GM18517 (cell line): Measurements from ENCODE around the gene LMNA.
A peak's percentile ranks its signal among the peaks of the same experiment; 100 is the strongest.
"Not testable (repeated sequence)": the region's sequence is repeated elsewhere in the genome, so short reads cannot be mapped to it uniquely, and the experiment has no call there.

Source experiments
- ATAC-seq: cut with Tn5 transposase; IDR thresholded peaks from one replicate; pipeline ENCODE4 v1.9.1; 2021; ENCODE audit warnings: mild to moderate bottlenecking, moderate library complexity; ENCODE audit not compliant: unreplicated experiment

LMNA gene

DNA sequence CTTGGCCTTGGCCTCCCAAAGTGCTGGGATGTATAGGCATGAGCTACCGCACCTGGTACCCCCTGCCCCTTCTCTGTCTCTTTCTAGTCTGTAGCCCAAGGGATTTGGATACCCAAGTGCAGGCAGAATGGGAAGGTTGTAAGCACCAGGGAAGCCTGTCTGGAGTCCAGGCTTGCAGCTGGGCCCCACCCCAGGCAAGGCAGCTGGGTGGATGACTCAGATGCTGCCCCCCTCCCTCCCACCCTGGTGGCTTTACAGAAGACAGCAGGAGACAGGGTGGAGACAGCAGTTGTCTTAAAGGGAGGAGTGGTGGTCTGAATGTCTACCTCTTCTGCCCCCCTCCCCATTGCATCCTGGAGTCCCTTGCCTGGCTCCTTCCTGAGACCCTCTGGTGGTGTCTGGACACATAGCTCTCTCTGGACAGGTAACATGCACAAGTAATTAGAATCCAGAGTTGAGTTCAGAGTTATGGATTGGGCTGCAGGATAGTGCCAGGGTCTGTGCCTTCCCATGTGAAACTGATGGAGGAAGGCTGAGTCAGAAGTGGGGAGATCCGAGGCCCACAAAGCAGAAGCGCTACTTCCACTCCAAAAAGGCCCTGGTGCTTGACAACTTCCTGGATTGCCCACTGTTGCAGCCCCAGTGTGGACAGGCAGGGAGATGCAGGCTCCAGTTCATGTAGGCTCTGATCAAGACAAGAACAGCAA lies 5.1 kb downstream of the LMNA start:
- ATAC-seq = no peak

DNA sequence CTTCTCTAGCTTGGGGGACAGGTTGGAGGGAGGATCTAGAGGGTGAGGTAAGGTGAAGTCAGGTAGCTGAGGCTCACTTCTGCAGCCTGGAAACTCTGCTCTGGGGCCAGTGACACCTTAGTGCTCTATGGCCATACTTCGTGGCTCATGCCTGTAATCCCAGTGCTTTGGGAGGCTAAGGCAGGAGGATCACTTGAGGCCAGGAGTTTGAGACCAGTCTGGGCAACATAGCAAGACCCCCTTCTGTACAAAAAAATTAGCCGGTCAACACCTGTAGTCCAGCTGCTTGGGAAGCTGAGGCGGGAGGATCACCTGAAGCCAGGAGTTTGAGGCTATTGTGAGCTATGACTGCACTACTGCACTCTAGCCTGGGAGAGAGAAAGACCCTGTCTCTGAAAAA lies 5.8 kb downstream of the LMNA start:
- ATAC-seq = no peak

DNA sequence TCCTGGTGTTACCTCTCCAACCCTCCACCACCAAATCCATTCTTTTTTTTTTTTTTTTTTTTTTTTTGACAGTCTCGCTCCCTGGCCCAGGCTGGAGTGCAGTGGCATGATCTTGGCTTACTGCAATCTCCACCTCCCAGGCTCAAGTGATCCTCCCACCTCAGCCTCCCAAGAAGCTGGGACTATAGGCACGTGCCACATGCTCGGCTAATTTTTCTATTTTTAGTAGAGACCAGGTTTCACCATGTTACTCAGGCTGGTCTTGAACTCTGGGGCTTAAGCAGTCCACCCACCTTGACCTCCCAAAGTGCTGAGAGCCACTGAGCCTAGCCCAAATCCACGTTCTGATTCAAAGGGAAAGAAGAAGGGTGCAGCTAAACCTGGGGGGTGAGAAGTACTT lies 6.5 kb downstream of the LMNA start:
- ATAC-seq = not testable (repeated sequence)

DNA sequence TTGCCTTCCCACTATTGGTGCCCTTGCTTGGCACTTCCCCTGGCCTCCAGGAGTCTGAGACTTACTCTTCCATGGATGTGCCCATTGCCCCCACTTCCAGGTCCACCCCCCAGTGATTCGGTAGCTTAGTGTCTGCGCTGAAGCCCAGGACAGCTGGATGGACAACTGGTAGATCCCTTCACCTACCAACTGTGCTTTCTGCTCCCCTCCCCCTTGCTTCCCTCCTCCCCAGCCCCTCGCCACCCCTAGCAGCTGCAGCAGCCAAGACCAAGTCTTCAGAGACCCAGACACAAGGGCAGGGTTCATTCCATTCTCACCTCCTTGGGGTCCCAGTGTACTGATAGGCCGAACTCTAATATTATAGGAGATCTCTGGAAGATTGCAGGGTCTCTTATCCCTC lies 6.9 kb downstream of the LMNA start:
- no peak for ATAC-seq

DNA sequence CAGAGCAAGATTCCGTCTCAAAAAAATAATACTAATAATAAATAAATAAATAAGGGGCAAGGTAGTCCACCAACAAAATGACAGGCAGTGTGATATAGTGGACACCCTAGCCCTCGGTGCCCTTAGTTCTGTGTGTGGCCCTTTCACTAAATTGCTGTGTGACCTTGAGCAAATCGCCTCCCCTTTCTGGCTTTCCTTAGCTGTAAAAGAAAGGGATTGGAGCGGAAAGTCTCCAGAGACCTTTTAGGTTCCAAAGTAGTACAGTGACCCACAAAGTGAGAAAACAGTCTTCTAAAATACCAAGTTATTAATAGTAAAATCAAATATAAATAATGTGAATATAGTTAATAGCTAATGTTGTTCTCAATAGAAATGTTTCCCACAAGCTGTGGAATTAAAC lies 7.6 kb downstream of the LMNA start:
- no peak for ATAC-seq

DNA sequence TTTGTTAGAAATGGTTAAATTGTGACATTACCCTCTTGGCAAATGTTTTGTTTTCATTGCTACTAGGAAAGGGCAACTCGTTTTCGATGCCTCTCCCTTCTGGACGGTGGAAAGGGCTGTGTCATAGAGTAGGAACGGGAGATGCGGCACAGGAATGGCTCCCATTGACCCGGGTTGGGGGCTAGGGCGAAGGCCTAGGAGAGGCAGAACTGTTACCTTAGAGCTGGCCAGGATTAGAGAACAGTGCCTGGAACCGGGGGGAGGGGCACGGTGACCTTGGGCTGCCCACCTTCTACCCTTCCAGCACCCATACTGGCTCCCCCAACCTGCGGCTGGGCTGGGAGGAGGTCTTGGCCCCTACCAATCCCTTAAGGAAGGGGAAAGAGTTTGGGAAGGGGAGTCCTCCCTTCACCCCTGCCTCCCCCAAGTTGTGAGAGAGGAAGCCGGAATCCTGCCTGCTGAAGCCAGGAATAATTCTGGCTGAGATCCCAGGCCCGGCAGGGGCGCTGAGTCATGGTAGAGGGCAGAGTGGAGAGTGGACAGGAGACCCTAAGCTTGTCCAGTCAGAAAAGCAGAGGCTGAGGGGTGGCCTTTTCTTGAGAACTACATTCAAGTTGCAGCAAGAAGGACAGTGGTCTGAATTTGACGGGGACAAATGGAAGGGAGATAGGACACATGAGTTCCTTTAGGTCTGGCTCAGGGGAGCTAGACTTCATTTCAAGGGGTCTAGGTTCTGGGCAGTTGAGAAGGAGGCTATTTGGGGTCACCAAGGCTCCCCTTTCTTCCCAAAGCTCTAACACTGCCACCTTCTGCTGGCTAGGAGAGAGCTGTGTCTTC lies 8.2 kb downstream of the LMNA start:
- no peak for ATAC-seq

DNA sequence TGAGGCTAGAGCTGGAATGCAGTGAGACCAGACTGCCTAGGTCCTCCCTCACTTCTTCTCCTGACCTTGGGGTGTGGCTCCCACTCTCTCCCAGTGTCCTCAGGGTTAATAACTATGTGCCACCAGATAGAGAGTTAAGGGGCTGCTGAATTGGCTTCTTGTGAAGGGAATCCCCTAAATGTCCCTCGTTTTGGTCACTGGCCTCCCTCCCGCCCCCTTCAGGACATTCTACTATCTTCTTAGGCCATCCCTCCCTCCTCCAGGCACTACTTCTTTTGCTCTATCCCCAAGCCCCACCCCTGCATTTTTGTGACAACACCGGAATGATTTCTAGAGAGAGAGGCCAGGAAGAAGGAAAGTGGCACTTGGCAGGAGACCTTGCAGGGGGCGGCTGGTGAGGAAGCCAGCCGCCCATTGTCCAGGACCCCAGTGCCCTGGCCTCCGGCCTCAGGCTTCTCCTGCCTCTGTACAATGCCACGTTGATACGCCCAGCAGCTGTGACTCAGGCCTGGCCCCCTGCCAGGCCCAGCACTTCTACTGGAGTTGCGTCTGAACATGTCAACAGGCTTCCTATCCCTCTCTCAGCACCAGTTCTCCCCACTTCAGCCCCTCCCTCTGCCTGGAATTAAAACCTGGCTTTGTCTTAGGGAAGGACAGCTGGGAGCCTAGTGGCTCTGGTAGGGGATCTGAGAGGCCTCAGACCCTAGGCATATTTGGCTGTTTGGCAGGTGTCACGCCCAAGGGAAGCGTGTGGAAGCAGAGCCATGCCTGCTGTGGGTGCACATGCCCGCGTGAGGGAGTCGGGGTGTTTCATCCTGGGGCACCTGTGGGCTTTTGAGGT lies 9.1 kb downstream of the LMNA start:
- ATAC-seq = no peak

DNA sequence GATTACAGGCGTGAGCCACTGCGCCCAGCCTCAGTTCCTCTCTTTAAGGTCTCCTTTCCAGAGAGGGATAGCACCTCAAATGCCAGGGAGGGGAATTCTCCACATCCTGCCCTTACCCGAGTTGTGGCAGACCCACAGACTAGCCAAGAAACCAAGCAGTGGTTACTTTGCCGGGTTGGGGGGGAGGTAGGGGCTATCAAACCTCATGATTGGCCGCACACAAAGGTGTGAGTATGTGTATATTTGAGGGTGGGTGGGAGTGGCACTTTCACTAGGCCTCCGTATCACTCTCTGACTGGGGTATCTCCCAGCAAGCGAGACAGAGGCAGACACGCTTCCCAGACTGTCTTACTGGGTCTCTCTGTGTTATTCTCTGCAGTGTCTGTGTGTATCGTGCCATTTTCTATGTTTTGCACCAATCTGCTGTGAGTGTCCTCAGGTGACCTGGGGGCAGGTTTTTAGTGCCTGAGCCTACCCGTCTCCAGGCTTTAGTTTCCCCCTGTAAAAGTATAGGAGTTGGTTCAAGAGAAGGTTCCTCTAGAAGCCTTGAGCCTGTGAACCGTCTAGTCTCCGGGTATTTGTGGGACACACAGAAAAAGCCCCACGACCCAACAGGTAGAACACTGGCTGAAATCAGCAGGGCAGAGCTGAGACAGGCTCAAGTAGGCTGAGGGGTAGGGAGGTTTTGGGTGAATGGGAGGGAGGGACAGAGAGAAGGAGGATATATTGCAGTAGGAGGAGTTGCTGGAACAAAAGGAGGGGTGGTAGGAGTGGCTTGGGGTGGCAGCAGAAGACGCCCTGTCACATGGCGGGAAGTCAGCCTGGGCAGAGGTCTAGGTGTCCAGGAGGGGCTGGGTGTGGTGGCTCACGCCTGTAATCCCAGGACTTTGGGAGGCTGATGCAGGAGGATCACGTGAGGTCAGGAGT lies 10.3 kb downstream of the LMNA start:
- no peak for ATAC-seq

DNA sequence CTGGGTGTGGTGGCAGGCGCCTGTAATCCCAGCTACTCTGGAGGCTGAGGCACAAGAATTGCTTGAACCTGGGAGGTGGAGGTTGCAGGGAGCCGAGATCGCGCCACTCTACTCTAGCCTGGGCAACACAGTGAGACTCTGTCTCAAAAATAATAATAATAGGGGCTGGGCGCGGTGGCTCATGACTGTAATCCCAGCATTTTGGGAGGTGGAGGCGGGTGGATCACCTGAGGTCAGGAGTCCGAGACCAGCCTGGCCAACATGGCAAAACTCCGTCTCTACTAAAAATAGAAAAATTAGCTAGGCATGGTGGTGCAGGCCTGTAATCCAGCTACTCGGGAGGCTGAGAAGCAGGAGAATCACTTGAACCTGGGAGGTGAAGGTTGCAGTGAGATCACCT lies 11.0 kb downstream of the LMNA start:
- not testable (repeated sequence) for ATAC-seq

DNA sequence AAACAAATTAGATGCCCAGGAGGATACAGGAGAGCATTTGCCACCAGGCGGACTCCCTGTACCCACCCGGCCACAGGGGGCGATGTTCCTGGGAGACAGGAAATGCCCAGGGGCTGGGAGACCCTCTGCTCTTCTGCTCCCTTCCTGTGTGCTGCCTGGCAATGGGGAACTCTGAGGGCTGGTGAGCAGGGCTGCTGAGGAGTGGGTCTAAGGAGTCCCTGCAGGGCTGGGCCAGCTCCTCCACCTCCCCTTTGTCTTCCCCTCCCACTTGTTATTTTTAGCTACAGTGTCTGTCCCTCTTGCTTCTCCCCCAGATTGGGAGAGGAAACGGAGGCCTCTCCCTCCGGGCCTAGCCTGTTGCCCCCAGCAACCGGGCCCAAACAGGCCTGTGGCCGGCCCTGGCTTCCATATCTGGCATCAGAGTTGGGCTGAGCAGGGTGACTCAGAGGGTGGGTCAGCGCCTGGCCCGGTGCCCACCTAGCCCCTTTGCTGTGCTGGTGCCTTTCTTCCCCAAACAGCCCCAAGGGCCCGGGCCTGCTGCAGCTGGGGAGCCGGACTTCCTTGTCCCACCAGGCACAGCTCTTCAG lies 11.6 kb downstream of the LMNA start:
- peak; percentile 37 for ATAC-seq

DNA sequence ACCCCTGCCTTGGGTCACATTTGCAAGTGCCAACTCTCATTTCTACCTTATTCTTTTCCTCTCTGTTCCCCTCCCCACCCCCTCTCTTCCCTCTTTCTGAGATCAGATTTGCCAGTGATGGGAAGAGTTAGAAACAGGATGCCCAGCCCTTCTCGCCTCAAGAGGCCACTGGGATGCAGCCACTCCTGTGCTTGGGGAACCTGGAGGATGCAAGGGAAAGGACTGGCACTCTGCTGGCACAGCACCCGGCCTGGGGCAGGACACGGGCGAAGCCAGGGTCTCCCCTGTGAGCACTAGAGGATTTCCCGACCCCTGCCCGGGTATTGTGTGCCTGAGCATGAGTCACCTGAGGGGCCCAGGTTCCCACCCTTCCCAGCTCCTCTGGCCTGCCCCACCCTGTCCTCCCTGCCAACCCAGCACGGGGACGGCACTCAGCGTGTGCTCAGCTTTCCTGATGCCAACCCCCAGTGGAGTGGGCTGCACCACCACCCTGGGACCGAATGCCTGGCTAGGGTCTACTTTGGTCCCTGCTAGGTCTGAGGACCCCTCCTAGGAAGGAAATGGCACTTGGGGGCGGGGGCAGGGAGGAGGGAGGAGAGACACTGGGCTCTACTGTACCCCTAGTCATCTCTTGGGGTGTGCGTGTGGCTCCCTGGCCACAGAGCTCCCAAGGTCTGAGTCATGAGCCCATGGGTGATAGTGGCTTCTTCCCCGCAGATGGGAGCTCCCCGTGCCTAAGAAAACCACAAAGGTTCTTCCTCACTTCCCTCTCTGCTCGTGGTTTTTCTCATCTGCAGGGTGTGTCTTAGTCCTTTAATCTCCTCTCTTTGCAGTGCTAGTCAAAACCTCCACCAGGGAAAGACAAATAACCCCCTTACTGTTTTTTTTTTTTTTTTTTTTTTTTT lies 12.4 kb downstream of the LMNA start:
- ATAC-seq = peak; percentile 51

DNA sequence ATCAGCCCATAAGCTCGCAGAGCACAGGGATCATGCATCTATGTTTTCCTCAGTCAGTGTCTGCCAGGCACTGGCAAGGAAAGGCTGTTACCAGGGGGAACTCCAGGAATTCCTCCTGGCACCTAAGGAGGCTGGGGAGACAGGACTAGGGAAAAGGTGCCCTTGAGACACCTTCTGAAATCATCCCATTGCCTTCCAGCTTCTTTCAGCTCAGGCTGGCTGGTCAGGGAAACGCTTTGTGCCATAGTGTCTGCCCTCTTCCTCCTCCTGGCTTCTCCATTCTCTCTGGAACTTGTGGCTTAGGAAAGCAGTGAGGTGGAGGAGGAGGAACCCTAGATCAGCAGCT lies 13.8 kb downstream of the LMNA start:
- no peak for ATAC-seq

DNA sequence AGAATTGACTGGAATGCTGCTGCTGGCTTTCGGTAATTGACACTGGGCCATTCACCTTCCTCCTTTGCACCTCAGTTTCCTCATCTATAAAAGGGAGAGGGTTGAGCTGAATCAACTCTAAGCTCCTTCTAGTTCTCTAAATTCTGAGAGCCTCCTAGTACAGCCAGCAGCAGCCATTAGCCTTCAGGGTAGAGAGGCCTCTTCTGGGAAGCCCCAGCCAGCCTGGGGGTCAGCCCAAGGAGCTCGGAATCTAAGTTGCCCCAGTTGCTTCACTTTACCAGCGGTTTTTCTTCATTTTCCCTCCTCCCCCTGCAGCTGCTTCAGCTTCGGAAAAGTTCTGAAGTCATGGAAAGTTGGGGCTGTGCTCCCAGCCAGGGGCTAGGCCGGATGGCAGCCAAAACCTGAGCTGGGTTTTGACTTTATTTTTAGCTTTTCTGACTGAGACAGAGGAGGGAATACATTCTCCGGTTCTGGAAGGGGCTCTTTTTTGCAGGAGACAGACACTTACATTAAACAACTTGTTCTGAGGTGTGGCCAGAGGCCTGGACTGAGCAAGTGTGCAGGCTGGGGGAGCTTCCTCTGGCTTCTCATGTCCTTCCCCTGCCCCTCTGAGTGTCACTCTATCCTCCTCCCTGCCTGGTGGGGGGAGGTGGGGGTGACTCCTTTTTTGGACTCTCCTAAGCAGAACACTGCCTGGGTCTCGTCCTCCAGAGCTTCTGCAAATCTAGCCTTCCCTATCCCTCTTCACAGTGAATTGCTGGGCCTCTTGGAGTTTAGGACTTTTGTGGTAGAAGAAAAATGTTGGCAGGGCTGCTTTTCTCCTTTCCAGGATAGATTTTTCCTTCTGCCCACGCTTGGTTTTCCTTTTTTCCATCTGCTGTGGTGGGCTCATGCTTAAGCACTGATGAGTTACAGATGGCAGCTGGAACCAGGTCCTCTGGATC lies 14.4 kb downstream of the LMNA start:
- no peak for ATAC-seq

DNA sequence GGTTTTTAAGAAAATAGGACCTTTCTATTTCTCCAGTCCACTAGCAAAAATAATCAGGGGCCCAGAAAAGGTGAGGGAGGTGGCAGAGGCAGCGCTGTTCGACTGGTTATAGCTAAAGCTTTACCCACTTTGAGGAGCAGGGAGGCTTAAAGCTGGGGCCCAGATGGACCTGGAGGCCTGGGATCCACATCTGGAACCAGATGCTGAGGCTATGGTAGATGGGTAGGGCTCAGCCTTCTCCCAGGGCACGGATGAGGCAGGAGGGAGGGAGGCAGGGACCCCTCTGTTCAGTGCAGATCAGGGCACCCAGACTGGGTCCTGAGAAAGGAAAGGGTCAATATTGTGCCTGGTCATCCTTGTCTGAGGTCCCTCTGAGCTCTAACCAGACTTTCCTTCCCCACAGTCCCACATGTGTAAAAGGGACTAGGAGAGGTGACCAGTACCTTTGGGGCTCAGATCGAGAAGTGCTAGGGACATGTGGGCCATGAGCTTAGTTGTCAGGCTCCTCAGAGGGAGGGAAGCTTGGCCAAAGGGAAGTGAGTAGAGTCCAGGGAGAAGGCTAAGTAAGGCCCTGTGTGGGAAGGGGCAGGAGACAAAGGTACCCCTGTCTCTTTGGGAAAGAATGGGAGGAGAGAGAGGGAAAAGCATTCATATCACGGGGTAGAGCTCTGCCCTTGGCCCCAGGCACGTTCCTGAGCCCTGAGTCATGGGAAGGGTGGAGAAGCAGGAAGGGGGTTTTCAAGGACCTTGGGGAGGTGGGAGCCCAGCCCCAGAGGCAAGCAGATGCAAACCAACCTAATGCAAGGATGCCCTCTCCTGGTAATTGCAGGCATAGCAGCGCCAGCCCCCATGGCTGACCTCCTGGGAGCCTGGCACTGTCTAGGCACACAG lies 15.4 kb downstream of the LMNA start:
- ATAC-seq = no peak

DNA sequence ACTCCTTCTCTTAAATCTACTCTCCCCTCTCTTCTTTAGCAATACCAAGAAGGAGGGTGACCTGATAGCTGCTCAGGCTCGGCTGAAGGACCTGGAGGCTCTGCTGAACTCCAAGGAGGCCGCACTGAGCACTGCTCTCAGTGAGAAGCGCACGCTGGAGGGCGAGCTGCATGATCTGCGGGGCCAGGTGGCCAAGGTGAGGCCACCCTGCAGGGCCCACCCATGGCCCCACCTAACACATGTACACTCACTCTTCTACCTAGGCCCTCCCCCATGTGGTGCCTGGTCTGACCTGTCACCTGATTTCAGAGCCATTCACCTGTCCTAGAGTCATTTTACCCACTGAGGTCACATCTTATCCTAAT lies 16.0 kb downstream of the LMNA start:
- ATAC-seq = no peak

DNA sequence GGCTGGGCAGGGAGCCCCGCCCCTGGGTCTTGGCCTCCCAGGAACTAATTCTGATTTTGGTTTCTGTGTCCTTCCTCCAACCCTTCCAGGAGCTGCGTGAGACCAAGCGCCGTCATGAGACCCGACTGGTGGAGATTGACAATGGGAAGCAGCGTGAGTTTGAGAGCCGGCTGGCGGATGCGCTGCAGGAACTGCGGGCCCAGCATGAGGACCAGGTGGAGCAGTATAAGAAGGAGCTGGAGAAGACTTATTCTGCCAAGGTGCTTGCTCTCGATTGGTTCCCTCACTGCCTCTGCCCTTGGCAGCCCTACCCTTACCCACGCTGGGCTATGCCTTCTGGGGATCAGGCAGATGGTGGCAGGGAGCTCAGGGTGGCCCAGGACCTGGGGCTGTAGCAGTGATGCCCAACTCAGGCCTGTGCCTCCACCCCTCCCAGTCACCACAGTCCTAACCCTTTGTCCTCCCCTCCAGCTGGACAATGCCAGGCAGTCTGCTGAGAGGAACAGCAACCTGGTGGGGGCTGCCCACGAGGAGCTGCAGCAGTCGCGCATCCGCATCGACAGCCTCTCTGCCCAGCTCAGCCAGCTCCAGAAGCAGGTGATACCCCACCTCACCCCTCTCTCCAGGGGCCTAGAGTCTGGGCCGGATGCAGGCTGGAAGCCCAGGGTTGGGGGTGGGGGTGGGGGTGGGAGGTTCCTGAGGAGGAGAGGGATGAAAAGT lies 20.4 kb downstream of the LMNA start:
- no peak for ATAC-seq
